Measurements from ENCODE around the gene SYTL3.

GRCh38 chr6:158642097-158642601 lies 7.7 kb upstream of the SYTL3 start:
- TF ChIP-seq POLR2AphosphoS5 (IDR thresholded peaks at IDR 0.05; ENCODE audit: low read depth, low read length) (no peak; the same call in 1 of the 2 replicates), POLR2A (IDR thresholded peaks at IDR 0.05; ENCODE audit: low read depth, low read length) (peak; percentile 31; the same call in 1 of the 2 replicates), POU2F2 (IDR thresholded peaks at IDR 0.05; ENCODE audit: low read depth, low read length) (no peak), PAX5 (IDR thresholded peaks at IDR 0.05; ENCODE audit: insufficient read depth, low read length, severe bottlenecking) (no peak), TAF1 (IDR thresholded peaks at IDR 0.05; ENCODE audit: low read depth, low read length) (no peak)
